Erythroblast (primary cell): ENCODE results near the gene PARS2.

Source experiments
- GATA1 ChIP-seq: IDR thresholded peaks from 2 replicates; pipeline ENCODE4 v1.6.1; 2011; ENCODE audit warnings: low read depth, mild to moderate bottlenecking, control low read depth, low read length, moderate library complexity
- POLR2A ChIP-seq: IDR thresholded peaks from 2 replicates; pipeline ENCODE4 v1.6.1; 2011; ENCODE audit warnings: mild to moderate bottlenecking, low read length

DNA sequence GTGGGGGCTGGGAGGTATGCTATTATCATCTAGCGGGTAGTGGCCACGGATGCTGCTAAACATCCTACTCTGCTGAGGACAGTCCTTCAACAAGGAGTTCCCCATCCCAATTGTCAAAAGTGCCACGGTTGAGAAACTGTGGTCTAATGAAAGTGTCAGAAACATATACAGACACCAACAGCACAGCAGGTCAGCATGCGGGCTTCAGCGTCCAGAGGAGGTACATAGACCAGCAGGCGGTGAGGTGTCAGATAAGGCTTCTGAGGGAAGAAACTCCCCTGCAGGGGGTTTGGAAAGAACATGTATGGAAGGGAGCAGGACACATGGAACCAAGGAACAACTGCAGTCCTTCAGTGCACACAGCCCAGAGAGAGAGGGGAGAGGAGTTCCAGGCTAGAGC, 53.5 kb downstream of the PARS2 start:
- TF ChIP-seq POLR2A (no peak), GATA1 (no peak)
